HG02885 (cell line): ENCODE measurements around the gene NDUFB4.
"Not testable (repeated sequence)": the region's sequence is repeated elsewhere in the genome, so short reads cannot be mapped to it uniquely, and the experiment has no call there.

ENCODE experiments used
- ATAC-seq: cut with Tn5 transposase; IDR thresholded peaks from one replicate; pipeline ENCODE4 v1.9.1; 2021; ENCODE audit warnings: mild to moderate bottlenecking; ENCODE audit not compliant: unreplicated experiment, poor library complexity

NDUFB4 gene

DNA sequence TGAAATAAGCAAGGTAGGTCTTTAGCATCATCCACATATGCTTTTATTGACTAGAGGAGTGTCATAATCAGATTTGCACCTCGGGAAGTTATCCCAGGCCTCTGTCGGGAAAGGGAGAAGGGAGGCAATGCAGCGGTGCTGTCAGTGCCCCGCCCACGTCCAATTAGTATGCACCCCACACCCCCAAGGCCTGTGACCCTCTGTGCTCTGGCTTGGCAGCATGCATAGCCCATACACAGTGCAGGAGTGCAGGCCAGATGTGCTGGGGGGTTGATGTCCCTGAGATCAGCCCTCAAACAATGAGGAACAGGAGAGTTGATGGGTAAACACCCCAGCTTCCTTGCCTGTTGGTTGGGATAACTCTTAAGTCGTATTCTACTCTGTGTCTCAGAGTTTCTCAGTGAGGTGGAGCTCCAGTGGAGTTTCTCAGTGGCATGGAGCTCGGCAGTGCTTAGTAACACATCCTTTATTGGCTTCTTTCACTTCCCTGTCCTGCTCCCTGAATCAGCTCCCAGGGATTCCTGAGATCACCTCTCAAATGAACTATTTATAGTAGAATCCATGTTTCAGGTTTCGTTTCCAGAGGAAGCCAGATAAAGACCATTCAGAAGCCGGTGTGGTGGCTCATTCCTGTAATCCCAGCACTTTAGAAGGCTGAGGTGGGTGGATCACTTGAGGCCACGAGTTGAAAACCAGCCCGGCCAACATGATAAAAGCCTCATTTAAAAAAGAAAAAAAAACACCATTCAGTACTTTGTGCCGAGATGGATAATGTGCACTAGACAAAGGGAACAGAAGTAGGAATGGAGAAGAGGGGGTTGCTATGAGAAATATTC, 26.7 kb upstream of the NDUFB4 start:
- no peak for ATAC-seq

DNA sequence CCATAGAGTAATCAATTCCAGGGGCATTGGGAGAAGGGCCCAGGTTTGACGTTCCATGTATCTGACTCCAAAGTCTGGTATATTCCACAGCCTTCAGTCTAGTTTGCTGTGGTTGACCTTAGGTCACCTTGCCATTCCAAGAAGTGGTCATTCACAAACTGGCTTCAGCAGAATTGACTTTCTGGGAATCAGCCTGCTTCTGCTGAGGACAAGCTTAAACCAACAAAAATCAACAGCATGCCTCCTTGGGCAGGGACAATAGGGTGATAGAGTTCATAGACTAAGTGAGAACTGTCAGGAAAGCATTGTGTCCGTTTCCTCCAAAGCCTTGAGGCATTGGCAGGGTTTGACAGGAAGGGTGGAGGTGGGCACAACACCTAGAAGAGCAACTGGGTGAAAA, 24.1 kb upstream of the NDUFB4 start:
- no peak for ATAC-seq

DNA sequence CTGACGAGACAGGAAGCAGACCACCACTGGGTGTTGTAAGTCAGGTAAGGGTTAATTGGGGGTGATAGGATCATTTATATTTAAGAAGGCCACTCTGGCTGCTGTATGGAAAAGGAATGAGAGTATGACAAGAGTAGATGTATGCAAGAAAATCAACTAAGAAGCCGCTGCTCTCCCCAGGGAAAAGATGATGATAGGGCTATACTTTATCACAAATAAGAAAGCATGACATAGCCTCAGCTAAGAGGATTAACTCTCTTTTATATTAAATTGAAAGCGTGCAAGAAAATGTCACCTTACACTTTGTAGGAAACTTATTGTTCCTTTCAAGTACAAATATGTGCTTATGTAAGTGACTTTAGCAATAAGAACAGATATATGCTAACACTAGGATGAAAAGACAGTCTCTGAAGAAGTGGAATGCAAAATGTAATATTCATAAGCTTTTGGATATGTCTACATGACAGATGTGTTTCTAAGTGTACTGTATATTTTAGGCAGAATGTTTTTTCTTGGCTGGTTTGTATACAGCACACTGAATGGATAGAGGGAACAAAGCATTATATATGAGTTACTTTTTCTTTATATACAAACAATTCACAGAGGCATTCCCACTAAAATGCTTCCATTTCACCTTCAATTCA, 8.7 kb upstream of the NDUFB4 start:
- ATAC-seq: no peak

DNA sequence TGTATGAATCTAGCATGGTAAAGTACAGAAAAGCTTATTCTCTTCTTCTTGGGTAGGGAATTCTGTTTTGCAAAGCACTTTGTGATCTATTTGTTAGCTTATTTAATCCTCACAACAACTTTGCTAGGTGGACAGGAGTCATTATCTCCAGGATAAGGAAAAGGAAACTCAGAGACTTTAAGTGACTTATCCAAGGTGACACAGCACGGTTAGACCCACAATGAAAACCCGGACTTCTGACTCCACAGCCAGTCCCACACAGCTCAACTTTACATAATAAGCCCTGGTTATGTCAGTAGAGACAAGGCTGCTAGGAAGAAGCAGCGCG, 384 bp upstream of the NDUFB4 start:
- no peak for ATAC-seq

DNA sequence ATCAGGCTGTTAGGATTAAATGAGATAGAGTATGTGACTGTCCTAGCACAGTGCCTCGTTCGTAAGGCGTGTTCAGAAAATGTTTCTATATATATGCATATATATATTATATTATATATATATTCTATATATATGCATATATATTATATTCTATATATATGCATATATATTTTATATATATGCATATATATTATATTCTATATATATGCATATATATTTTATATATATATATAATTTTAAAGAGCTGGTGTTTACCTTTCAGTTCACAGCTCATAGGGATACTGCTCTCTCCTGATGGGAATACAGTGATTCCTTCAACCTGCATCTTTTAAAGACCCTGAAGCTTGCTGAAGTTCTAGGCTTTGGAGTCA, 702 bp downstream of the NDUFB4 start:
- ATAC-seq: no peak

DNA sequence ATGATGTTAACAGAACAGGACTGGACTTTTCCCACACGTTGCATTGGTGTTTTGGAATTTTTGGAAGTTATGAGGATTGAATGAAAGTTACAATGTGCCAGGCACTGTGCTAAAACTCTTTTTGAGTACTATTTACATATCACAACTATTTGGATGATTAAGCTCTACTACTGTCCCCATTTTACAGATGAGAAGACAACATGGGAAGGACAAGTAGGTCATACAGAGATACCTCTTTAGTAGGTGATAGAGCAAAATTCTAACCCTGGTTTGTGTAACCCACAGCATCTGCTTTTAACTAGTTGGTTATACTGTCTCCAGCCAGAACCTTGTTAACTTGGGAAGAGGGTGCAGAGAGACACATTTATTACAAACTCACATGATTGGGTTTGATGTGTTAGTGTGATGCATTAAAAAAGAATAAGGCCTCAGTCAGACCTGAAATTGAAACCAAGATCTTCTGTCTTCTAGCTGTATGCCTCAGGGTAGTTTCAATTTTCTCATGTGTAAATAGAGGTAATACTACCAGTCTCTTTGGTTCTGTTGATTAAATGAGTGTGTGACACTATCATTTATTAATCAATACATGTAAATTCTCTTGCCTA, 1.4 kb downstream of the NDUFB4 start:
- peak; percentile 42 for ATAC-seq

DNA sequence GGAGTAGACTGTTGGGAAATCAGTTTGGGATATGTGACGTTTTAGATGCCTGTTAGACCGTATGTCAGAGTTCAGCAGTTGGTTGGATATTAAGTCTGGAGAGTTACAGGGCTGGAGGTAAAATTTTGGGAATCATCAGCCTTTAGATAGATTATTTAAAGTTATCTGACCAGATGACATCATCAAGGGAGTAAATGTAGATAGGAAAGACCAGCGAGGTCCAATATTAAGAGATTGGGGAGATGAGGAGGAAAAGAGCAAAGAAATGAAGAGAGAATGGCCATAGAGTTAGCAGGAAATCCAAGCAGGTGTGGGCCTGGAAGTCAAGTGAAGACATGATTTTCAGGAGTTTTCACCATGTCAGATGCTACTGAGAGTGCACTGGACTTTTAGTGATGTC, 3.1 kb downstream of the NDUFB4 start:
- no peak for ATAC-seq

DNA sequence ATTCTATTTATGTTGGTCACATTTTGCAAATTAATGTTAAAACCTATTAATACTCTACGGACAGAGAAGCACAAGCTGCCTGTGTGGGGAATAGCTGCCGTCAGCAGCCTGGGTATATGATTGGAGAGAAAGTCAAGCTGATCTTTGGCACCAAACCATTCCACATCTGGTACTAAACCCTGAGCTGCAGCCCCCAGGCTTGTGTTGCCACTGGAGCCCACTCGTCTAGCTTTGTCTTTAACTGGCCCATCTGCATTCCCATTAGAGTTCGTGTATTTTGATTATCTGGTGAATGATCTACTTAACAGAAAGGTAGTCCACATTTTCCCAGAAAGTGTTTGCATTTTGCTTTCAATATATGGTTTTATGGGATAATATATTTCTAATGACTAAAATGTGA, 5.4 kb downstream of the NDUFB4 start:
- no peak for ATAC-seq

DNA sequence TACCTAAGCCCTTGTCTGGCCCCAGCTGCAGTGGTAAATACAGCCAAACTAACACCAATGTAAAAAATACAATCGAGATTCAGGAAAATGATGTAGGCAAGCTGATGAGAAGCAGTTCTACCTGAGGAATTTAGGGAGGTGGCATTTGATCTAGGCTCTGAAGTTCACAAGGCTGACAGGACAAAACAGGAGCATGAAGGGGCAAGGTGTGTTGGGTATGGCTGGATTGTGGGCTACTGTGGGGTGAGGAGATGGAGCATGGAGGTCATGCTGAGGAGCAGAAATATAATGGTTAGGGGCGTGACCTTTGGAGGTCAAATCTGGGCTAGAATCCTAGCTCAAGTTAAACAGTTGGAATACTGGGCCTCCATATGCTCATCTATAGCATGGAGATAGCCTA, 6.5 kb downstream of the NDUFB4 start:
- ATAC-seq: no peak

DNA sequence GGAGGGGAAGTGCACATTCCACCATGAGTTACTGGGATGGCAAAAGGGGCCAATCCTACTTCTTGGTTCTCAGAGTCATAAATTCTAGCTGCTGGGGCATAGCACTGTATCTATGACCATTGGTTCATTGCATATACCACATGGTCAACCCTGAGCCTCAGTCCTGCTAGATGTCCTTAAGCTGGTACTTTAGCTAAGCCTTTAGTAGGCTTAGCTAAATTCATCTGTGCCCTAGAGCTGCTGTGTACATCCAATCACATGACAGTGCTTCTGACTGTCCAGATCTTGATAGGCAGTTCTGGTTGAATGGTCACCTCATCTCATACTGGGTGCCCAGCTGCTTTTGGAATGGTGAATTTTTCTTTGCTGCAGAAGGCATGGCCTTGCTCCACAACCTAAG, 8.2 kb downstream of the NDUFB4 start:
- no peak for ATAC-seq

DNA sequence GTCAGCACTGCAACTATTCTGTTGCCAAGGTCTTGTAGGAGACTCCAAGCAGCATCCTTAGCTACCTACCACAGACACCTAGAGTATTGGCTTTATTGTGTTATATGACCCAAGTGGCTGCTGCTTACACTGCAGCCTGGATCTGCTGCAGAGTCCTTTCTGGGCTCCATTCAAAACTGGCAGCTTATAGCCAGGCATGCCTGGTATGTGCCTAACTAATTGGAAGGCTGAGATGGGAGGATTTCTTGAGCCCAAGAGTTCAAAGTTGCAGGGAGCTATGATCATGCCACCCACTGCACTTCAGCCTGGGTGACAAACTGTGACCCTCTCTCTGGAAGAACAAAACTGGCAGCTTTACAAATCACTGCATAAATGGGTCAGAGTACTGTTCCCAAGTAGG, 8.6 kb downstream of the NDUFB4 start:
- ATAC-seq: no peak

DNA sequence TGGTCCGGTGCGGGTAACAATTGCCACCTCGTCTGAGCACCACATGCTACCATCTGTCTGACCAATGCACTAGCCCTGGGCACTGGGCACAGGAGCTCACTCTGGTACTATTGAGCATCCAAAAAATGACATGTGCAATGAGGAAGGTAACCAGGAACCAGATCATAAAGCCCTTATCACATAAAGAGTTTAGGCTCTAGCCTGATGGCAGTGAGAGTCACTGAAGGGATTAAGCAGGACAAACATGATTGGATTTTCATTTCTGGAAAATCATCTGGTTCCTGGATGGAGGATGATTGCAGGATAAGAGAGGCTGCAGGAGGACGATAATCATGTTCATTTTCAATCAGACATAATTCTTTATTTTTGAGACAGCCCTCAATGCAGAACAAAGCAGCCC, 12.4 kb downstream of the NDUFB4 start:
- no peak for ATAC-seq

DNA sequence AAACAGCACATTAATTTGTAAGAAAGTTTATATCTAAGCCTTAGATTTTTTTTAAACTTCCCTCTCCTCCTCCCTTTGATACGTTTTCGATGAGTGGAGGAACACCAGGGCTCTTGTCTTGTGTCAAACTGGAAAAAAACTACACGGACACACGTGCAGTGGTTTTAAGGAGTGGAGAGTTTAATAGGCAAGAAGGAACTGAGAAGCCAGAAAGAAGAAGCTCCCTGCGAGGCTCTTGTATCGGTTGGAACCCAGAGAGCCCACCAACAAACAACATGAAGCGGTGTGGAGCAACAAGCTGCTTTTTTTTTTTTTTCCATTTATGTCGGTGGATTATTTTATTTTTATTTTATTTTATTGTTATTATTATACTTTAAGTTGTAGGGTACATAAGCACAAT, 18.6 kb downstream of the NDUFB4 start:
- ATAC-seq: no peak

DNA sequence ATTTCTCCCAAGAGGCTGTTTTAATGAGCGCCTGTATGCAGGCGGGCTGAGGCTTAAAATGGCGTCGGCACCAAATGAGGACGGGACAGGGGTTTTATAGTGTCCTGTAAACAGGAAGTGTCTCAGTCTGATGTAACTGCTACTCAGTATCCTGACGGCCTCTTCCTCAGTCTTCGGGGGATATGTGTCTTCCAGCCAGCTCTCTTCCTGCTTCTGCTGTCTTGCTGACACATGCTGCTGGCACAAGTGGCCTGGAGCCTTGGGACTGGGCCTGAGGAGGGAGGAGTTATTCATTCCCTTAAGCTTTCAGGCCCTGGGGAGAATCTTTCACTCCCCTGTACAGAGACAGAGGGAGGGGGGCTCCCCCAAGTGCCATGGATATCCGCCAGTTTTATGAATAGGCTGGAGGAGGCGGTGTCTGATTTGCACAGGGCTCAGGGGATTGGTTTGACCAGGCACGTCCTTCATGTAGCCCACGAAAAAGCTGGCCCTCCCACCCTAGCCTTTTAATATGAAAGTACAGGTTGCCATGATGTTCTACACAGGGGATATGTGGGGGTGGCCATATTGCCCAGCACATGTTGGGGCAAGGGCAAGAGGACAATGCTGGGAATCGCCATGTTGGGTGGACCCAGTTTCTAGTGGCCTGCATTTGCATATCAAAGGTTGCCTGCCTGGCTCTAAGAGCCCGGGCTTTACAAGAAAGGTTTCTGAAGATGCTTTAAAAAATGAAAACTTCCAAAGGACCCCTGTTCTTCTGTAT, 19.9 kb downstream of the NDUFB4 start:
- ATAC-seq: no peak

DNA sequence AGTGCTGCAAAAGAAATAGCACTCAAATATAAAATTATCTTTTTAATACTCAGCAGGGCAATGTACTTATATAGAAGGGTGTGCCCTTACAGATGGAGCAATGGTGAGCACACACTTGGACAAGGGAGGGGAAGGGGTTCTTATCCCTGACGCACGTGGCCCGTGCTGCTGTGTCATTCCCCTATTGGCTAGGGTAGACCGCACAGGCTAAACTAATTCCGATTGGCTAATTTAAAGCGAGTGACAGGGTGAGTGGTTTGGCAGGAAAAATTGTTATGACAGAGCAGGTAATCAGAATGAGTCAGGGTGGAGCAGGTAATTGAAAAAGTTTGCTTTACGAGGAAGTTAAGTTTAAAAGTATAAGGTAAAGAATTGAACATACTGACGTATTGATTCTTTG, 20.6 kb downstream of the NDUFB4 start:
- not testable (repeated sequence) for ATAC-seq

DNA sequence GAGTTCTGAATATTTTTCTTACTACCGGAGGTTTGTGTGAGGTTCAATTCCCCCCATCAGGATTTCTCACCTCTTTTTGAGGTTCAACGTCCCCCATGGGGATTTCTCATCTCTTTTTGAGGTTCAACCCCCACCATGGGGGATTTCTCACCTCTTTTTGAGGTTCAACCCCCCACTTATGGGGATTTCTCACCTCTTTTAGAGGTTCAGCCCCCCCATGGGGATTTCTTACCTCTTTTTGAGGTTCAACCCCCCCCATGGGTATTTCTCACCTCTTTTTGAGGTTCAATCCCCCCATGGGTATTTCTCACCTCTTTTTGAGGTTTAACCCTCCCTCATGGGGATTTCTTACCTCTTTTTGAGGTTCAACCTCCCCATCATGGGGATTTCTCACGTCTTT, 26.3 kb downstream of the NDUFB4 start:
- no peak for ATAC-seq

DNA sequence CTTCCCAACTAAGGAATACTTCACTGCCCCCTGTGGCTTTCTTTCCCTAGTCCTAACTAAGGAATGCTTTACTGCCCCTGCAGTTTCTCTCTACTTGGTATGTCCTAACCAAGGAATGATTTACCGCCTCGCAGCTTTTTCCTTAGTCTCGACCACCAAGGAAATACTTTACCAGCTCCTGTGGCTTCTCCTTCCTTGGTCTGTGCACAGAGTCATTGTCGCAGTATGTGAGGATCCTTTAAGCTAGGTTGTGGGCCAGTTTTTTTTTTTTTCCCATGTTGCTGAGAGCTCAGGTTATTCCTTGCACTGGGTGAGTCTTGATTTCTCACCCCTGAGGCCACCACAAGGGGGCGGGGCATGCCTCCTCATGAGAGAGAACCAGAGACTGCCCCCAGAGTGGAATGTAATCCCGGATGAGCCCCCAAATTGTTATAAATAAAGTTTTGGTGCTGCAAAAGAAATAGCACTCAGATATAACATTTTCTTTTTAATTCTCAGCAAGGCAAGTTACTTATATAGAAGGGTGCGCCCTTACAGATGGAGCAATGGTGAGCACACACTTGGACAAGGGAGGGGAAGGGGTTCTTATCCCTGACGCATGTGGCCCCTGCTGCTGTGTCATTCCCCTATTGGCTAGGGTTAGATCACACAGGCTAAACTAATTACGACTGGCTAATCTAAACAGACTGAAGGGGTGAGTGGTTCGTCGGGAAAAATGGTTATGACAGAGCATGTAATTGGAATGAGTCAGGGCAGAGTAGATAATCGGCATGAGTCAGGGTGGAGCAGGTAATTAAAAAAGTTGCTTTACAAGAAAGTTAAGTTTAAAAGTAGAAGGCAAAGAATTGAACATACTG, 27.0 kb downstream of the NDUFB4 start:
- ATAC-seq: no peak

DNA sequence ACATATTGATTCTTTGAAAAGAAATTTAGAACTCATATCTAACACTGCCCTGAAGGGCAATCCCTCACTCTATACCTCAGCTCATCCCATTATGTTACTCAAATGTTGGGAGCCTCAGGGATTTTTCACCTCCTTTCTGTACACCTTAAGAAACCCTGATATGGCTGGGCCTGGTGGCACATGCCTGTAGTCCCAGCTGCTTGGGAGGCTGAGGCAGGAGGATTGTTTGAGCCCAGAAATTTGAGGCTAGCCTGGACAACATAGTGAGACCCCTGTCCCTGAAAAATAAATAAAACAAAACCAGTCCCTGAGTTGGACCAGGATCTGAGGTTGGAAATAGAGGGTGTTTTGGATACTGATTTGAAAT, 27.6 kb downstream of the NDUFB4 start:
- no peak for ATAC-seq

DNA sequence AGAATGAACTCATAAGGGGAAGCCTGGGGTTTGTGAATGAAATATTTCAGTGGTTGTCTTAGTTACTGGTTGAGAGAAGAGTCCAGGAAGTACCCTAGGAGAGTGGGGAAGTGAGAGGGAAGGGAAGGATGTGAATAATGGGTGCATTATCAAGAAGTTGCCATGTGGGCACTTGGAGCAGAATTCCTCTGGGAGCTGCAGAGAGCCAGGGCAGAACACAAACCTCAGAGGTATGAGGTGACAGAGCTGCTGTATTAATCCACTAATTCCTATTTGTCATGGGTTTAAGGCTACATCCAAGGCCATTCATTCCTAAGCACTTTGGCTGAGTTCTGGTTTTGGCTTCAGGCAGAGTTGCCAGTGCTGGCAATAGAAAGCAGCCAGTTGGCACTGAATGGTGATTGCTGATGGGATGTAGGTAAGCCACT, 29.0 kb downstream of the NDUFB4 start:
- no peak for ATAC-seq

DNA sequence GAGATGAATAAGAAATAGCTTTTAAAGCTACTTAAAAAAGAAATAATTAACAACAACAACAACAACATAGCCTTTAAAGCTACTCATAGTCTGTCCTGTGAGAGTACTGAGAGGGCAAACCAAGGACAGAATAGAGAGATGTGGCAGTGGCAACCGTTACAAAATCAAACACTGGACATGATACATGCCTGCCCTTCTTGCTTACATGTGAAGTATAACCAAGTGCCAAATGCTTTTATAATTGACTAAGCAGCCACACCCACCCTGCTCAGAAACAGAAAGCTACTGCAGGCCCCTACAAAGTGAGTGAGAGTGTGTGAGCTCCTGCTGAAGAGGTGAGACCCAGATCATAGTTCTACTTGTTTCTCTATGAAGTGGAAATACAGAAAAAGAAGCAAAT, 38.4 kb downstream of the NDUFB4 start:
- ATAC-seq: no peak
